Iris pigment epithelial cell (primary cell): Measurements from ENCODE around the gene SMPD1.
"Not testable (repeated sequence)": the region's sequence is repeated elsewhere in the genome, so short reads cannot be mapped to it uniquely, and the experiment has no call there.

ENCODE experiments used
- DNase-seq: peaks from one replicate; pipeline ENCODE4 v3.0.0-alpha.2; 2011; ENCODE audit warnings: low read depth

The SMPD1 gene

DNA sequence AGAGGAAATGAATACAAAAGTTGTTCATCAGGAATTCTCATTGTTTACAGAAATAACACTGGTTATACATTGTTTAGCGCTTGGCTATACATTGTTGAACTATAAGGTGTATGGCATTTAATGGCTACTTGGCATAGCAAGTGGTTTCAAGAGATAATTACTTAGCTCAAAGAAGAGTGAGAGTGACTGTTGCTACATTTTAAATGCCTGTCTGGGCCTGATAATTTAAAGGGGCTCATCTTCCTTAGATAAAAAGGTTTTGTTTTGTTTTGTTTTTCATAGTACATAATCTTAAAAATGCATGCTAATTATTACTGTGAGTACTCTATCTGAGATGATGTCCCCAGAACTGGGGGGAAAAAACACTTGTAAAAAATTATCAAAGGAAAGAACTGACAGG, 1.5 kb upstream of the SMPD1 start:
- DNase-seq: no peak

DNA sequence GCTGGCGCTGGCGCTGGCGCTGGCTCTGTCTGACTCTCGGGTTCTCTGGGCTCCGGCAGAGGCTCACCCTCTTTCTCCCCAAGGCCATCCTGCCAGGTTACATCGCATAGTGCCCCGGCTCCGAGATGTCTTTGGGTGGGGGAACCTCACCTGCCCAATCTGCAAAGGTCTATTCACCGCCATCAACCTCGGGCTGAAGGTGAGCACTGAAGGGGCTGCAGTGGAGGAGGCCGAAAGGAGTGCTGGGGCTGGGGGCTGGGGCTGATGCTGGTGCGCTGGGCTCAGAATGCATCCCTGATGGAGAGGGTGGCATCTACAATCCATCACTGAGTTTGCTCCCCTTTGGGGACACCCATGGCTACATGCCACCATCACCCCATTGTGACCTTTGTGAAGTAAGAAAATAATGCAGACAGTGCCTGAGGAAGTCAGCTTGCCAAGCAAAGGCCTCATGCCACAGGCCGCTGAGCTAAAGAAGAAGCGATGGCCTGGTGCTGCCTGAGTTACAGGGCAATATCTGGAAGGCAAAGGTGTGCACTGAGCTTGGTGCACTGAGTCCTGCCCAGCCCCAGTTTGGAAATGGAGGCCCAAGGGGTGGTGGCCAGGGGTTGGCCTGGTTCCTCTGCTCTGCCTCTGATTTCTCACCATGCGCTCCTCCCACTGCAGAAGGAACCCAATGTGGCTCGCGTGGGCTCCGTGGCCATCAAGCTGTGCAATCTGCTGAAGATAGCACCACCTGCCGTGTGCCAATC, 620 bp downstream of the SMPD1 start:
- DNase-seq: no peak

DNA sequence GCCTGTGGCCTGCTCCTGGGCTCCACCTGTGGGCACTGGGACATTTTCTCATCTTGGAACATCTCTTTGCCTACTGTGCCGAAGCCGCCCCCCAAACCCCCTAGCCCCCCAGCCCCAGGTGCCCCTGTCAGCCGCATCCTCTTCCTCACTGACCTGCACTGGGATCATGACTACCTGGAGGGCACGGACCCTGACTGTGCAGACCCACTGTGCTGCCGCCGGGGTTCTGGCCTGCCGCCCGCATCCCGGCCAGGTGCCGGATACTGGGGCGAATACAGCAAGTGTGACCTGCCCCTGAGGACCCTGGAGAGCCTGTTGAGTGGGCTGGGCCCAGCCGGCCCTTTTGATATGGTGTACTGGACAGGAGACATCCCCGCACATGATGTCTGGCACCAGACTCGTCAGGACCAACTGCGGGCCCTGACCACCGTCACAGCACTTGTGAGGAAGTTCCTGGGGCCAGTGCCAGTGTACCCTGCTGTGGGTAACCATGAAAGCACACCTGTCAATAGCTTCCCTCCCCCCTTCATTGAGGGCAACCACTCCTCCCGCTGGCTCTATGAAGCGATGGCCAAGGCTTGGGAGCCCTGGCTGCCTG, 1.4 kb downstream of the SMPD1 start:
- no peak for DNase-seq

DNA sequence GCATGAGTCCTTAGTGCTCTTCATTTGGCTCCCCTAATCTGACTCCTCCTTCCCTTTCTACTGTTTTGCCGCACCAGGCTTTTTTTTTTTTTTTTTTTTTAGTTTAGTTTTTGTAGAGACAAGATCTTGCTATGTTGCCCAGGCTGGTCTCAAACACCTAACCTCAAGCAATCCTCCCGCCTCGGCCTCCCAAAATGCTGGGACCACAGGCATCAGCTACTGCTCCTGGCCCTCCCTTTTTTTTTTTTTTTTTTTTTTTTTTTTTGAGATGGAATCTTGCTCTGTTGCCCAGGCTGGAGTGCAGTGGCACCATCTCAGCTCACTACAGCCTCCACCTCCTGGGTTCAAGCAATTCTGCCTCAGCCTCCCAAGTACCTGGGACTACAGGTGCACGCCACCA, 2.0 kb downstream of the SMPD1 start:
- DNase-seq: not testable (repeated sequence)

DNA sequence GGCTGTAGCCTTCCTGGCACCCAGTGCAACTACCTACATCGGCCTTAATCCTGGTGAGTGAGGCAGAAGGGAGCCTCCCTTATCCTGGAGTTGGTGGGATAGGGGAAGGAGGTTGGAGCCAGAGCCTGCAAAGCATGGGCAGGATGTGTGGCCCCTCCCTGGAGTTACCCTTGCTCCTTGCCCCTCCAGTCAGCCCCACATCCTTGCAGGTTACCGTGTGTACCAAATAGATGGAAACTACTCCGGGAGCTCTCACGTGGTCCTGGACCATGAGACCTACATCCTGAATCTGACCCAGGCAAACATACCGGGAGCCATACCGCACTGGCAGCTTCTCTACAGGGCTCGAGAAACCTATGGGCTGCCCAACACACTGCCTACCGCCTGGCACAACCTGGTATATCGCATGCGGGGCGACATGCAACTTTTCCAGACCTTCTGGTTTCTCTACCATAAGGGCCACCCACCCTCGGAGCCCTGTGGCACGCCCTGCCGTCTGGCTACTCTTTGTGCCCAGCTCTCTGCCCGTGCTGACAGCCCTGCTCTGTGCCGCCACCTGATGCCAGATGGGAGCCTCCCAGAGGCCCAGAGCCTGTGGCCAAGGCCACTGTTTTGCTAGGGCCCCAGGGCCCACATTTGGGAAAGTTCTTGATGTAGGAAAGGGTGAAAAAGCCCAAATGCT, 3.9 kb downstream of the SMPD1 start:
- DNase-seq: no peak

DNA sequence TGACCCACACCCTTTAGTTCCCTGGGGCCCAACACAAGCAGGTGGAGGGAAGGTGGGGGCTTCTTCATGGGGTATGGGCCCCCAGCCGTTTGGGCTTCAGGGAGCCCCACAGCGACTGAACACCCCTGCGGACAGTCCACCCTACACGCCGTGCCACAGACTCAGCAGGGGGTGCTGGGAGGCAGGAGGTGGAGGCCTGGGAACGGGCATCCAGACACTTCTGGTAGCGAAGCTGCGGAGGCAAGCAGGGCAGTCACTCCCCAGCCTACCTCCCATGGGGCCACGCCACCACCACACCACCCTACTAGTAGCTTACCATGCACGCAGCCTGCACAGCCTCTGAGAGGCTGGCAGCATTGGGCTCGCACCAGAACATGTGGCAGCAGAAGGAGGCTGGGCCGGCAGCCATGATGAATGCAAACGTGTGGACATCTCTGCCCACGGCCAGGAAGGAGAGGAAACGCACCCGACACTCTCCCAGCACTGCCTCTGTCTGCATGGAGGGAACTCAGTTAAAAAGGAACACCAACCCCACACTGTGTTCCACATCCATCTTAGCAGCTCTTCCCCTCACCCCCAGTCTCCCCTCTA, 5.3 kb downstream of the SMPD1 start:
- no peak for DNase-seq

DNA sequence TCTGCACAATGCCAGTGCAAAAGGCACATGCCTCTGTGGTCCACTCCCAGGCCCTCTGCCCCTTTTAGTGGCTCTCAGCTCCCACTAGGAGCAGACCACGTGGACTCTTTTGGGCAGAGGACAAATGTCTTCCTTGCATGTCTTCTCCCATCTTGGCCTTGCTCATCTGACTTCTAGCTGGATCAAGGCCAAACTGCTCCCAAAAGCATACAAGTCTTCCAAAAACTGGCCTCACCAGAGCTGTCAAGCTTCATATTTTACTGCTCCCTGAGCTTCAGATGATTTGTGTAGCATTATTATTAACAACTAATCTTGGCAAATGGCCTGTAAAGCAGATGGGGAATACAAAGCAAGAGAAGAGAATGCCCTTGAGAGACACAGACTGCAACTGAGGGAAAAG, 6.9 kb downstream of the SMPD1 start:
- no peak for DNase-seq

DNA sequence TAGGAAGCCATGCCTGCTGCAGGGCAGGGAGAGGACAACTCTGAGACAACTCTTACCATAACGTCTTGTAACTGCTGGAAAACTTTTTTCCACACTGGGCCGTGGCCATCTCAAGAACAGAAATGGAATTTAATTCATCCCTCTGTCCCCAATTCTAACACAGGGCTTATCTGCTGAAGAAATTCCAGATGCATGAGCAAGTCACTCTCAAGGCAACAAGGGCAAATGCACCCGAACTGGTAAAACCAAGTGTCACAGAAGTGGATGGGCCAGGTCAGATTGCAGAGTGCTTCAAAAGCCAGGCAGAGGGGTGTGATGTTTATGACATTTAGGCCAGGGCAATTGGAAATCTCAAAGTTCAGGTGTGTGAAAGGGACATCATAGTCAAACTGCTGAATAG, 7.4 kb downstream of the SMPD1 start:
- peak; percentile 45 for DNase-seq

DNA sequence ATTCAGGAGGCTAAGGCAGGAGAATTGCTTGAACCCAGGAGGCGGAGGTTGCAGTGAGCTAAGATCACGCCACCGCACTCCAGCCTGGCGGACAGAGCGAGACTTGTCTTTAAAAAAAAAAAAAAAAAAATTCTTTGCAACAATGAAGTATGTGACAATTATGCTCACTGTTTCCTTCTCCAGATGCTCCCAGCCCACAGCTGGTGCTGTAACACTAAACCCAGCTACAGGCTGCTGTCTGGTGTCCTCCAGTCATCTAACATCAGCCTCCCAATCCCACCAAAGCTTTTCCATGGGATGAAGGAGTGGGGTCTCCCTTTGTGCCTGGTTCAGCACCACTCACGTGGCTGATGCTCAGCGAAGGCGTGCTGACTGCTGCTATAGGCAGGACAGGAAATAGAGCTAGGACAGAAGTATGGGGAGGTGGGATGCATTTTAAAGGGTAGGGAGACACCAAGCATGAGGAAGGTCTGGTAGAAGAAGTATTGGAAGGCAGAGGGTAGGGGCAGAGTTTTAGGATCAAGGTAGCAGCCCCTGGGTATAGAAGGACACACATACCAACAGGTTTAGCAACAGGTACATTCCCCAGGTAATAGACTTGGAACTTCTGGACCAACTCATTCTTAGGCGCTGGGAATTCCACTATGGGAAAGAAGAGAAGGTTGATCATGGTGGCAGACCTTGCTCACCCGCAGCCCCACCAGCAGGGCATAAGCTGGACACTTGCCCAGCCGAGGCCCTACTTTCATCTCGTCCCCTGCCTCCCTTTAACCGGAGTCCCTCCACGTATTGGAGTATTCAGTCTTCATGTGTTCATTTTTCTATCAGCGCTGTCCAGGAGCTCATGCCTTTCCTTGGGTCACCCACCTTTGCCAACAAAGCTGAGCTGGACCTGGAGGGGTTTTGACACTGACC, 10.4 kb downstream of the SMPD1 start:
- no peak for DNase-seq

DNA sequence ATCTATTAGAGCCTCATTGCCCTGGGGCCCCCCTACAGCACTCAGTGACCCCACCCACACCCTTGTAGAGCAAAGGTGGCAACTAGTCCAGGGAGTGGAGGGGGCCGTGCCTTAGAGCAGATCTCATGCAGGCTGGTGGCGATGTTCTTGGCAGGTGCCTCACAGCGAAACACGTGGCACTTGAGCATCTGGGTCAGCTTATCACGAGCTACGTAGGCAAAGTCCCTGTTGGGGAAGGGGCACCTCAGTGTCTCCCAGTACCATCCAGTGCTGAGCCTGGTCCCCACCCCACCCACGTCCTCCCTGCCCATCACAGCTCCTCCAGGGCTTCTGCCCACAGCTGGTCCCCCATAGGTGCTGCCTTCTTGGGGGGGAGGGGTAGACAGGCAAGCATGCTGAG, 11.2 kb downstream of the SMPD1 start:
- DNase-seq: no peak

DNA sequence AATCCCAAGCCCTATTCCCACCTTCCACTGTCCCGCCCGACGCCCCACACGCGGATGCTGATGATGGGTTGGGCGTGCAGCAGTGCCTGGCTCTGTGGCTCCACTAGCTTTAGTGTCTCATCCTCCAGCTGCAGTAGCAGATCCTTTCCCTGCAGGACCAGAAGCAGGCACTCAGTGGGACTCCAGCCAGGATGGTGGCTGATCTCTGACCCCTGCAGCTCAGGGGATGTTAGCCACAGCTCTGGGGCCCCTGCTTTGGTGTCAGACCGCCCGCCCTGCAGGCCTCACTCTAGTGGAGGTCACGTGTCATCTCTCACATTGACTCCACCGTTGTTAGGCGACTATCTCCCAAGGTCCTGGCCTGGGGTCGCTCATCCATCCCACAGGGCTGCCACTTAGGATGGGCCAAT, 11.8 kb downstream of the SMPD1 start:
- no peak for DNase-seq

DNA sequence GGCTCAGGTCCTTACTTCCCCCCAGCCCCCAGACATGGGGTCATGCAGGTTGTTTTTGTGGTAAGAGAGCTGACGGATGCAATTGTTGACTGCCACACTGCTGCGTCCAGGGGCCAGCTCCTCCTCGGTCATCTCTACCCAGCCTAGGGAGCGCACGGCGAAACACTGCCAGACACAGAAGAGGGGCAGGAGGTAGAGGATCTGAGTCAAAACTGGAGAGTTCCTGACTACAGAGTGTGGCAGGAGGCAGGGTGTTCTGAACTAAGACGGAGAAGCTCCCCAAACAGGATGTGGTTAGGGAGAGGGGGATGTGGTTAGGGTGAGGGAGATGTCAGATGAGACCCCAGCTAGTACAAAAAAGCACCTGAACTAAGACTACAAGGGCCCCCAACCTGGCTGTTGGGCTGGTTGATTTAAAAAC, 12.3 kb downstream of the SMPD1 start:
- peak; percentile 57 for DNase-seq

DNA sequence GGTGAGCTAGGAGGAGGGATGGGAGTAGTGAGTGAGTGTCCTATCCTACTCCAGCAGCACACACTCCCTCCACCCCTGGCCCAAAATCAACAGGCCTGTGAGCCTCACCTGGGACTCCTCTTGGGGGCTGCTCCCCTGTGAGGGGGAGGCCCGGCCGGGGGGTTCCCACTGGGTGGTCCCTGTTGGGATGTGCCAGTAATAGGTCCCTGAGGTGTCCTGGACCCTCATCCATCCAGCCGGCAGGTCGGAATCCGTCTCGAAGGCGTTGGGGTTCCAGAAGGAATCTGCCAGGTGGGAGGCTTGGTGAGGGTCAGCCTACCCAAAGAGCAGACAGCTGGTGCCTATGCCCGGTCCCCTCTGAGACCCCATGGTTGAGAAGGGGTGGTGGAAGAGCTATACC, 13.3 kb downstream of the SMPD1 start:
- DNase-seq: no peak

DNA sequence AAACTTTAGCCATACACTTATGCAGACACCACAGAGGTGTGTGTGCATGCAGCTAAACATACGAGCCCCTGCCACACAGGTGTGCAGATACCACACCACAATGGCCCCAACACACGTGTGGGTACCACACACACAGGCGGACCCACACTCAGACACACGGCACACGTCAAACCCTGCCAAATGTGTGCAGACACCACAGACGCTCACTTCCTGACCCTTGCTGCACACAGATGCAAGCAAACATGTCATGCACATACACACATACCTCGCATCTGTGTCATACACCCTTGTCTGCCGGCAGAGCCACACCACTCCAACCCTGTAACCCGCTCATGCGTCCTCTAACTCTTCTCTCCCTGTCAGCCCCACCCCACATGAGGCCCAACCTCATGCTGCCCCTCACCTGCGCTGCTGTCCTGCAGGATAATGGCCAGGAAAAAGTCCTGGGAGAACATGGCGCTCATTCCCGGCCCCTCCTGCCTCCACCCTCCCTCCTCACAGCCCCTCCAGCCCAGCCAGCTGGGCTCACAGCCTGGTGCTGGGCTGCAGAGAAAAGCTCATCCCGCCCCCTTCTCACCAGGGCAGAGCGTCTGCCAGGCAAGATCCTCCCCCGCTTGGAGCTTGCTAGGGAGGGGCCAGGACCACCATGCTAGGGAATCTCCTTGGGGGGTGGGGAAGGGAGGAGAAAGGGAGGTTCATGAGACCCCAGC, 14.2 kb downstream of the SMPD1 start:
- peak; percentile 40 for DNase-seq

DNA sequence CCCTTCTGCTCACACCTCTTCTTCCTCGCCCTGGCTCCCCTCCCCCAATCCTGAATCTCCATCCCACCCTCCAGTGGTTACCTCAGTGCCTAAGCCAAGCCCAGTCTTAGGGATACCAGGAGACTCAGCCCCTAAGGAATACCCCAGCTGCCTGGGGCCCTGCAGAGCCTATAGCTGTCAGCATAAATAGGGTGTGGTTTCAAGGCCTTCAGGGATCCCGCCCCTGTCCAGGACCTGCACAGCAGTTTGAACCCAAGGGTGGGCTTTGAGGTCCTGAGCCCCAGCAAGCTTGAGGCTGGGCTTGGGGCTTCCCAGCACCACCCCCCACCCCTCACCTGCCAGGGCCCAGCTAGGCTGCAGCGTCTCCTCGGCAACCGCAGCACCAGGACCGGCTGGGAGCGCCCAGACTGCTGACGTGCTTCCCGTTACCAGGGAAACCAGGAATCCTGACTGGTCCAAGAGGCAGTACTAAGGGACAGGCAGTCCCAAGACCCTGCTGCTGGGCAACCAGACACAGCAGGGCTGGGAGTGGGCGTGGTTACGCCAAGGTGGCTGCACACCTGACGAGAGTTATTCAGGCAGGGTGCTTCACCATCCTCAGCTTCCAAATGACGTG, 14.9 kb downstream of the SMPD1 start:
- peak; percentile 50 for DNase-seq

DNA sequence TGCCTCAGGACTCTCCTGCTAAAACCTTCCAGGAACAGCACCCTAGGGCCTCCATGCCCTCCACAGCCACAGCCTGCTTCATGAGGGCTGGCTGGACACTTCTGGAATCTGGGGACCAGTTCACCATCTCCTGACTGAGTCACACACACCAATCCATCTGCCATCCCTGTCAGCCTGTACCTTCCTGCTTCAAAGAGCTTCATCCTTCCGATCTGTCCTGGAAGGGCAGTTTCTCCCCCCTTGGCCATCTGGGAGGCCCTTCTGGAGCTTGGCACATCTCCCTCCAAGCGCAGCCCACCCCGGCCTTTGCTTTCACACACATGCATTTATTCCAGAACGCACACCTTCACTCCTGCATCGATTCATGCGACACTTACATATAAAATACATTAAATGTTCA, 15.6 kb downstream of the SMPD1 start:
- no peak for DNase-seq

DNA sequence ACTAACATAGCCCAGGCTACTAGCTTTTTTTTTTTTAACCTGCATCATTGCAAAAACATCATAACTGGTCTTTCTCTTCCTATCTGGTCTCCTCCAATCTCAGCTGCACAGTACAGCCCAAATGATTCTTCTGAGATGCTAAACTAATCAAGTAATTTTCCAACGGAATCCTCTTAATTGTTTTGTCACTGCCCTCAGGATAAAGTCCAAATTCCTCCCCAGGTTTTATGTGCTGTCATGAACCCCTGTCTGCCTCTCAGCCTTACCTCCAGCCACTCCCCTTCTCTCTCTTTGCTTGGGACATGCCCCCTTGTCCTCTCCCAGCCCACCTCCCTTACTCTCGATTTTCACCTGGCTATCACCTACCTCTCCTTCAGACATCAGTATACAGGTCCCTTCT, 16.1 kb downstream of the SMPD1 start:
- no peak for DNase-seq

DNA sequence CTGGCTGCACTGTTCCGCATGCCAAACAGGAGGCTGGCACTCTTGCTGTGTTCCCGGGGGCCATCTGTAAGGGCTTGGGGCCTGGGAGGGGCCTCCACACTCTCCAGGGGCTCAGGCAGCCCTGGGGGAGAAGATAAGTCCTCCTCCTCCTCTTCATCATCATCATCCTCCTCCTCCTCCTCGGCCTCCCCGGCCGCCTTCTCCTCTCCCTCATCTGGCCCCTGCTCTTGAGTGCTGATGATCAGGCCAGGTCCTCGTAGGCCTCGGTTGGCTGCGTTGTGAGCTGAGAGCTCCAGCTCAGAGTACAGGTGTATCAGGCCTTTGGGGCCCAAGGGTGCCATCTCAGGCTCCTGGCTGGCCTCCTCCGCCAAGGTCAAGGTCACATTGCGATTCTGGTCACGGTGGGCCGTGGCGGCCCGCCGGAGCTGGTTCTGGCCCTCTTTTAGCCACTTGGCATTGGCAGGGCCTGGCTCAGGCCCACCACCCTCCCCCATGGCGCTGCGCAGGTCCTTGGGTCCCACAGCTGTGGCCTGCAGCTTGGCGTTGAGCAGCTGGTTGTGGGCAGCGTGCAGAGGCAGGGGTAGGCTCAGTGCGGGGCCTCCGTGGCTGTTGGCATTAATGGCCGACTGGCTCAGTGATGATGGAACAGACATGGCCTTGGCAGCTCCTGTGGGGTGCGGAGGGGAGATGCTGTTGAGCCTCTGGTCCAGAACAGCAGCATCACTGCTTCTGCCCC, 20.6 kb downstream of the SMPD1 start:
- no peak for DNase-seq

DNA sequence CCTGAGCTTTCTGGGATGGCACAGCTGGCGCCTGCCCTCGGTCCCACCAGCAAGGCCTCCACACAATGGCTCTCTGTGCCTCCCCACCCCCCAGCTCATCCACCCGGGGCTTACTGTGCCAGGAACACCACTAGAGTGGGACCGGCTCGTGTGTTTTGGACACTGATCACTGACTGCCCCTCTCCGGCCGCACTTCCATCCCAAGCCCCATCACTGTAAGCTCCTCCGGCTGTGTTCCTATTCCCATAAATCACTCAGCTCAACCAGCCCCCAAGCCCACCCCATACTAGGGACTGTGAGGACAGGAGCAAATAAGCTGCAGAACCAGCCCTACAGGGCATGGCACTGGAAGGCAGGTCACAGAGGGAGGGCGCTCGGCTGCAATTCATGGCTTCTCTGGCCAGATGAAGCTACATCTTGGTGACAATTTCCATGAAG, 21.3 kb downstream of the SMPD1 start:
- DNase-seq: no peak

DNA sequence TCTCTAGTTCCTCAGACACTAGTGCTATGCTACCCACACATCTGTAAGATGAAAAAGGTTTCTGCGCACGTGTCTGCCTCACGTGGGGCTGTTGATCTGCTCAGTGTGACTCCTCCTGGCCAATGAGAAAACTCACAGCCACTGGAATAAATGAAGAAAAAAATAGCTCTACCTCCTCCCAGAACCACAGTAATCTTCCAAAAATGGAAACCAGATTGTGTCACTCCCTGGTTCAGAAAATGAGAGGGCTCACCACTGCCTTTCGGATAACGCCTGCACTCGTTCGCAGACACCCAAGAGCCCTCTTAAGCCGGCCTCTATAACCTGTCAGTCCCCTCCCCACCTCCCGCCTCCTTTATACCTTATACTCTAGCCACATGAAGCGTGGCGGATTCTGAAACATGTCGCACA, 23.5 kb downstream of the SMPD1 start:
- DNase-seq: no peak
